ENCODE measurements around the gene LRPPRC.

DNA sequence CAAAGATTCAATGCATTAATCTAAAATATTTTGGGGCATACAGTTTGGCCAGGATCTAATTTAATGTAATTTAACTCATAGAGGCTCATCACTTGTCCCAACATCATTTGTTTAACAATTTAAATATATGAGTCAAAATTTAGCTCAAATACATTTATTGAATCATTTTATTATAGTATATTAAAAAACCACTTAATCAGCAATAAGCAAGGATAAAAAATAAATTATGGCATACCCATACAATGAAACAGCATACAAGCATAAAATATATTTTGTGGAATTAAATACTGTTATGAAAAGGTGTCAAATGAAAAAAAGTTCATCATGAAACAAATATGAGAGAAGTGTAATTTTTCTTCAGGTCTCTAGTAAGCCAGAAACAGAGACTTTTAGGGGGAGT, 34.9 kb downstream of the LRPPRC start:
- TF ChIP-seq TEAD4 (IDR thresholded peaks at IDR 0.05) (no peak), CEBPB (IDR thresholded peaks at IDR 0.05) (no peak), FOXM1 (IDR thresholded peaks at IDR 0.05; ENCODE audit: borderline replicate concordance, low read depth) (no peak)
- TF ChIP-seq, protein P1, sequence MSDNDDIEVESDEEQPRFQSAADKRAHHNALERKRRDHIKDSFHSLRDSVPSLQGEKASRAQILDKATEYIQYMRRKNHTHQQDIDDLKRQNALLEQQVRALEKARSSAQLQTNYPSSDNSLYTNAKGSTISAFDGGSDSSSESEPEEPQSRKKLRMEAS (IDR thresholded peaks at IDR 0.05) = no peak
